Neural progenitor cell (in vitro differentiated cells): Measurements from ENCODE around the gene PPM1H.

Experiments used
- CTCF ChIP-seq: fragments of 200-600 bp; sonication (generic); IDR thresholded peaks from 2 replicates; pipeline ENCODE4 v1.5.1; 2017; ENCODE audit warnings: antibody characterized with exemption, mild to moderate bottlenecking
- EZH2 ChIP-seq: fragments of 200-600 bp; sonication (generic); IDR thresholded peaks from 2 replicates; pipeline ENCODE4 v1.6.1; 2017; ENCODE audit warnings: antibody characterized with exemption, mild to moderate bottlenecking, moderate library complexity
- EZH2phosphoT487 ChIP-seq: fragments of 200-600 bp; sonication (generic); IDR thresholded peaks from 2 replicates; pipeline ENCODE4 v1.6.1; 2017; ENCODE audit warnings: antibody characterized with exemption

GRCh38 chr12:62716866-62717525 lies 218.0 kb downstream of the PPM1H start:
- TF ChIP-seq CTCF: no peak
- TF ChIP-seq EZH2: no peak
- no peak for TF ChIP-seq EZH2phosphoT487
